Kidney (tissue), 14 donors: ENCODE measurements around the gene ACAT1. TPM values are rescaled to one million over a fixed set of nuclear protein-coding genes. Genes with fewer than 3 reads are reported as not detected.
"Not testable (repeated sequence)": the region's sequence is repeated elsewhere in the genome, so short reads cannot be mapped to it uniquely, and the experiment has no call there.

ENCODE experiments used
- DNase-seq, 5 donors: peaks; one replicate each; pipeline ENCODE4 v3.0.0-alpha.2; 2013 to 2020
- FAIRE-seq: peaks from 2 replicates; lab custom pipeline; 2012; peaks lifted over from hg19 to GRCh38; lab: Jason Lieb, UNC
- H3K27ac ChIP-seq, 2 donors: one replicate each; pipeline ENCODE4 v1.7.0; 2013; ENCODE audit warnings: low read depth in 2 of 2, low read length in 2 of 2, inconsistent platforms in 1 of 2
- H3K27me3 ChIP-seq: one replicate; pipeline ENCODE4 v1.7.1; 2013; ENCODE audit warnings: low read length, inconsistent platforms; ENCODE audit not compliant: control insufficient read depth, insufficient read depth
- H3K36me3 ChIP-seq, 3 donors: one replicate each; pipeline versions ENCODE4 v1.7.0 to v1.7.1; 2013; ENCODE audit warnings: low read length in 3 of 3, control low read depth in 1 of 3, inconsistent platforms in 1 of 3; ENCODE audit not compliant: insufficient read depth in 3 of 3, control insufficient read depth in 2 of 3
- H3K4me1 ChIP-seq, 3 donors: one replicate each; pipeline versions ENCODE4 v1.7.0 to v1.7.1; 2013; ENCODE audit warnings: low read length in 3 of 3, inconsistent platforms in 1 of 3, low read depth in 1 of 3; ENCODE audit not compliant: control insufficient read depth in 2 of 3, insufficient read depth in 2 of 3
- H3K4me3 ChIP-seq, 3 donors: one replicate each; pipeline versions ENCODE4 v1.7.0 to v1.8.1; 2013; ENCODE audit warnings: low read length in 3 of 3, control low read depth in 1 of 3, inconsistent platforms in 1 of 3
- H3K9ac ChIP-seq, 3 donors: one replicate each; pipeline versions ENCODE4 v1.7.0 to v1.7.1; 2013; ENCODE audit warnings: low read length in 3 of 3, control low read depth in 1 of 3, inconsistent platforms in 1 of 3
- H3K9me3 ChIP-seq, 3 donors: one replicate each; pipeline versions ENCODE4 v1.7.0 to v1.7.1; 2013; ENCODE audit warnings: low read length in 3 of 3, control low read depth in 1 of 3, inconsistent platforms in 1 of 3; ENCODE audit not compliant: control insufficient read depth in 2 of 3, insufficient read depth in 1 of 3
- CTCF ChIP-seq: IDR thresholded peaks from 3 replicates; pipeline ENCODE4 v1.5.1; 2012; ENCODE audit warnings: mild to moderate bottlenecking, moderate library complexity, borderline replicate concordance; ENCODE audit not compliant: insufficient read depth; ENCODE audit errors: extremely low read depth
- intact Hi-C: fragments of 100-400 bp; cut with DNase I; formaldehyde crosslinking; loops from one replicate; pipeline ENCODE4 v1.11.1; 2022
- polyA plus RNA-seq: library from polyadenylated mRNA; stranded (reverse); fragments of 350-450 nt; fragmentation: Illumina TruSeq; extraction: RNeasy Lipid Tissue Mini Kit (QIAGEN cat#74804); gene quantifications from one replicate; pipeline ENCODE4 v1.2.3, GENCODE V29; 2014; ENCODE audit warnings: low read depth, low replicate concordance; ENCODE audit not compliant: insufficient read depth
- total RNA-seq: library from RNA; stranded (reverse); fragmentation: NEBNext Ultra II Directional; extraction: Animal tissue kit (Norgen Biotek cat#: 25700); gene quantifications from one replicate; pipeline ENCODE4 v1.2.1, GENCODE V29; 2021
- donor health status: control.
- donor health status: control.
- donor health status: control.
- donor health status: control.
- donor health status: control.
- donor health status: DM: yes; HTN: yes; CAD: no.
- donor health status: Normal renal cell carcinoma (clear cell type).

The ACAT1 gene
- total and polyA plus RNA-seq, 2 donors from 2014 or later = 96.4 to 692 TPM

- H3K9me3 ChIP-seq = no peaks in the 10 kb centered on the region
Observed at GRCh38 chr11:108160970-108161566, 39.7 kb downstream of the ACAT1 start.

GRCh38 chr11:108162878-108163277 lies 41.5 kb downstream of the ACAT1 start:
- FAIRE-seq, H3K27me3 ChIP-seq, H3K4me1 ChIP-seq, H3K4me3 ChIP-seq, H3K9me3 ChIP-seq, DNase-seq, H3K9ac ChIP-seq, intact Hi-C loops, H3K27ac ChIP-seq: not testable (repeated sequence)
- H3K36me3 ChIP-seq = peaks cover 3 to 27% (median 19%) of the 10 kb centered on the region in 3 donors

More at GRCh38 chr11:108160970-108161566, 39.7 kb downstream of the ACAT1 start:
- no peak overlapping the region for H3K9ac ChIP-seq
- H3K4me1 ChIP-seq = no peaks in the 10 kb centered on the region
- no peak overlapping the region for H3K4me3 ChIP-seq
- intact Hi-C loops = no loop called here
- FAIRE-seq = no peak
- H3K36me3 ChIP-seq = peaks cover 0 to 20% (median 19%) of the 10 kb centered on the region in 3 donors
- TF ChIP-seq CTCF = no peak
- no peak for DNase-seq
- no peak overlapping the region for H3K27ac ChIP-seq
- no peaks in the 10 kb centered on the region for H3K27me3 ChIP-seq

- no peak for TF ChIP-seq CTCF
- Histone ChIP-seq H3K9ac (no peak overlapping the region), H3K9me3 (no peaks in the 10 kb centered on the region), H3K27me3 (no peaks in the 10 kb centered on the region), H3K36me3 (peaks cover 9 to 32% (median 18%) of the 10 kb centered on the region in 3 donors), H3K4me3 (no peak overlapping the region), H3K4me1 (no peaks in the 10 kb centered on the region), H3K27ac (no peak overlapping the region)
- peak; percentile 32 for FAIRE-seq
- intact Hi-C loops = no loop called here
- DNase-seq = no peak
Observed at GRCh38 chr11:108167624-108168023, 46.3 kb downstream of the ACAT1 start.

GRCh38 chr11:108170184-108170583 lies 48.8 kb downstream of the ACAT1 start:
- Histone ChIP-seq H3K27me3 (no peaks in the 10 kb centered on the region), H3K36me3 (peaks cover 9 to 26% (median 9%) of the 10 kb centered on the region in 3 donors), H3K4me3 (peak overlapping the region in 1 of 3 donors; percentile 4), H3K27ac (no peak overlapping the region), H3K9ac (no peak overlapping the region), H3K9me3 (no peaks in the 10 kb centered on the region), H3K4me1 (no peaks in the 10 kb centered on the region)
- DNase-seq (no peak), FAIRE-seq (peak; percentile 30)
- intact Hi-C loops = no loop called here
- TF ChIP-seq CTCF = no peak
